Measurements from ENCODE around the gene HNRNPR.
"Not testable (repeated sequence)": the region's sequence is repeated elsewhere in the genome, so short reads cannot be mapped to it uniquely, and the experiment has no call there.

Gene HNRNPR

GRCh38 chr1:23344111-23344986 is at the start of gene HNRNPR:
HNRNPR (minus strand) TSS chr1:23344284; CDS start chr1:23341008, 3,276 bp downstream.
- DNase-seq, result peak; percentile 95

- no peak for DNase-seq
Measured at GRCh38 chr1:23393706-23394105, 49.6 kb upstream of the HNRNPR start.

- DNase-seq, result no peak
Measured at GRCh38 chr1:23392125-23392855, 48.2 kb upstream of the HNRNPR start.

- DNase-seq, result no peak
Measured at GRCh38 chr1:23389837-23390321, 45.8 kb upstream of the HNRNPR start.

GRCh38 chr1:23387494-23387893 is 43.4 kb upstream of the HNRNPR start:
- DNase-seq, result no peak

- DNase-seq, result no peak
Measured at GRCh38 chr1:23385119-23385621, 41.1 kb upstream of the HNRNPR start.

- no peak for DNase-seq
Measured at GRCh38 chr1:23384312-23385058, 40.4 kb upstream of the HNRNPR start.

- DNase-seq, result no peak
Measured at GRCh38 chr1:23383577-23384311, 39.7 kb upstream of the HNRNPR start.

GRCh38 chr1:23381233-23381885 is 37.3 kb upstream of the HNRNPR start:
- DNase-seq, result no peak

GRCh38 chr1:23380719-23381118 is 36.6 kb upstream of the HNRNPR start:
- DNase-seq, result no peak

- not testable (repeated sequence) for DNase-seq
Measured at GRCh38 chr1:23380236-23380635, 36.2 kb upstream of the HNRNPR start.

GRCh38 chr1:23376890-23377811 is 33.1 kb upstream of the HNRNPR start:
- DNase-seq, result no peak

- DNase-seq, result not testable (repeated sequence)
Measured at GRCh38 chr1:23374079-23374735, 30.1 kb upstream of the HNRNPR start.

GRCh38 chr1:23371987-23372880 is 28.1 kb upstream of the HNRNPR start:
- DNase-seq, result no peak

GRCh38 chr1:23370709-23371584 is 26.9 kb upstream of the HNRNPR start:
- no peak for DNase-seq

- DNase-seq, result no peak
Measured at GRCh38 chr1:23370330-23370708, 26.2 kb upstream of the HNRNPR start.

GRCh38 chr1:23369335-23370013 is 25.4 kb upstream of the HNRNPR start, which contains the start of gene ZNF436:
ZNF436 (minus strand) TSS chr1:23369836; CDS start chr1:23368005, 1,831 bp downstream.
- DNase-seq, result peak; percentile 44

Data from NCI-H2029 treated with DMSO at 0.1 percent for 48 hours (cell line).